Measurements from ENCODE around the gene DOCK6. TPM values are rescaled to one million over a fixed set of nuclear protein-coding genes. Genes with fewer than 3 reads are reported as not detected.

The DOCK6 gene
- total and polyA plus RNA-seq, 2 experiments from 2014 or later, result 17.4 to 36.8 TPM

DNA sequence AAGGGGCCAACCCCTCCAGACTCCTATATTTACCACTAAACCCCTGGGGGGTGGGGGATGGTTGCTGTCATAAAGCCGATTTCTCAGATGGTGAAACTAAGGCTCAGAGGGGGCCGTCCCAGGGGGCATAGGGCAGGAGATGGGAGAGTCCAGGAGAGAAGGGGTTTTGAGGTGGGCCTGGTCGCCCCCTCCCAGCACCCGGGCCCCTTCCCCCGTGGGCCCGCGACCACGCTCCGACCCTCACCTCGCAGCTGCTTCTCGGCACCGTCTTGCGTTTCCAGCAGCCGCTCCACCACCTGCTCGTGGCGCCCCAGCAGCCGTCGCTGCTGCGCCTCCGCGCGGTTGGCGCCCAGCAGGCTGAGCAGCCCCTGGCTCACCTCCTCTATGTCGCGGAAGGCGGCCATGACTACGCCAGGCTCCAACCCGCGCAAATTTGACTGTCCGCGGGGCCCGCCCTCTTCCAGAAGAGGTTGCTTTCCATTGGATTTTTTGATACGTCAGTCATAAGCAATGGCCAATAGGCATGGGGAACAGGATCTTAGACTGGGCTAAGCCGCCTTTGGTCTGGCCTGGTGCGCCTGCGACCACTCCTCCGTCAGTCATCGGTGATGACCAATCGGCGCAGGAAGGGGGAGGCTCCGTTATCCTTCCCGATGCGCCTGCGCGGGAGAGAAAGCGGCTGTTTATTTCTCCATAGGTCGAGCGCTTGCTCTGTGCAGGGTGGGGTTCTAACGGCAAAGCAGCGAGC is 106.8 kb downstream of the DOCK6 start, which contains the start of gene SPC24:
Gene SPC24, minus strand, starts transcription at position 410 of the 748 bp plus-strand sequence. Its CDS starts 6 bp downstream, at position 404.
- H3K4me3 ChIP-seq, result peak within 1 kb of the TSS; percentile 38
- peak; percentile 98 for DNase-seq (ENCODE audit: low spot score)
- H3K36me3 ChIP-seq (replicated peaks; ENCODE audit: insufficient read depth, low read depth), result no peaks in the 10 kb centered on the region
- H3K27me3 ChIP-seq, result no peaks in the 10 kb centered on the region
- H3K4me1 ChIP-seq (ENCODE audit: insufficient read depth), result peaks cover 16% of the 10 kb centered on the region
- no peaks in the 10 kb centered on the region for H3K9me2 ChIP-seq (replicated peaks; ENCODE audit: insufficient read depth)
- H3K4me2 ChIP-seq, result peak within 1 kb of the TSS; percentile 83
- WGBS (ENCODE audit: low lambda C conversion rate, missing lambda C conversion rate), result under 1% methylated on average over 50 of the region's 50 CpGs
- no peaks in the 10 kb centered on the region for H3K9me3 ChIP-seq (ENCODE audit: low read depth)
- H2AFZ ChIP-seq, result peak within 1 kb of the TSS; percentile 34
- no peaks in the 10 kb centered on the region for H4K20me1 ChIP-seq (ENCODE audit: insufficient read depth, poor library complexity, severe bottlenecking)
- peak within 1 kb of the TSS; percentile 25 for H3K27ac ChIP-seq
- TF ChIP-seq, protein P1, sequence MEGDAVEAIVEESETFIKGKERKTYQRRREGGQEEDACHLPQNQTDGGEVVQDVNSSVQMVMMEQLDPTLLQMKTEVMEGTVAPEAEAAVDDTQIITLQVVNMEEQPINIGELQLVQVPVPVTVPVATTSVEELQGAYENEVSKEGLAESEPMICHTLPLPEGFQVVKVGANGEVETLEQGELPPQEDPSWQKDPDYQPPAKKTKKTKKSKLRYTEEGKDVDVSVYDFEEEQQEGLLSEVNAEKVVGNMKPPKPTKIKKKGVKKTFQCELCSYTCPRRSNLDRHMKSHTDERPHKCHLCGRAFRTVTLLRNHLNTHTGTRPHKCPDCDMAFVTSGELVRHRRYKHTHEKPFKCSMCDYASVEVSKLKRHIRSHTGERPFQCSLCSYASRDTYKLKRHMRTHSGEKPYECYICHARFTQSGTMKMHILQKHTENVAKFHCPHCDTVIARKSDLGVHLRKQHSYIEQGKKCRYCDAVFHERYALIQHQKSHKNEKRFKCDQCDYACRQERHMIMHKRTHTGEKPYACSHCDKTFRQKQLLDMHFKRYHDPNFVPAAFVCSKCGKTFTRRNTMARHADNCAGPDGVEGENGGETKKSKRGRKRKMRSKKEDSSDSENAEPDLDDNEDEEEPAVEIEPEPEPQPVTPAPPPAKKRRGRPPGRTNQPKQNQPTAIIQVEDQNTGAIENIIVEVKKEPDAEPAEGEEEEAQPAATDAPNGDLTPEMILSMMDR (IDR thresholded peaks at IDR 0.05; ENCODE audit: poor library complexity), result no peak
- no peak for TF ChIP-seq EZH2phosphoT487 (IDR thresholded peaks at IDR 0.05; ENCODE audit: low read depth, severe bottlenecking, unreplicated experiment)
- TF ChIP-seq EZH2 (IDR thresholded peaks at IDR 0.05; ENCODE audit: borderline replicate concordance), result no peak
- H3K79me2 ChIP-seq, result peaks cover 34% of the 10 kb centered on the region

DNA sequence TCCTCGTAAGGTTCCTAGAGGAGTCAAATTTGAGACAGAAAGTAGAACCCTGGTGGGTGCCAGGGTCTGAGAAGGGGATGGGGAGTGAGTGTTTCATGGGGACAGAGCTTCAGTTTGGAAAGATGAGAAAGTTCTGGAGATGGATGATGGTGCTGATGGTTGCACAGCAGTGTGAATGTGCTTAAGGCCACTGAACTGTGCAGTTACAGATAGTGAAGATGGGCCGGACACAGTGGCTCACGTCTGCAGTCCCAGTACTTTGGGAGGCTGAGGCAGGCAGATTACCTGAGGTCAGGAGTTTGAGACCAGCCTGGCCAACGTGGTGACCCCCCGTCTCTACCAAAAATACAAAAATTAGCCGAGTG is 107.7 kb downstream of the DOCK6 start:
- no peak for TF ChIP-seq EZH2 (IDR thresholded peaks at IDR 0.05; ENCODE audit: borderline replicate concordance)
- no peak for TF ChIP-seq EZH2phosphoT487 (IDR thresholded peaks at IDR 0.05; ENCODE audit: low read depth, severe bottlenecking, unreplicated experiment)
- TF ChIP-seq, protein P1 (IDR thresholded peaks at IDR 0.05; ENCODE audit: poor library complexity), result no peak
- Histone ChIP-seq H3K27me3 (no peaks in the 10 kb centered on the region), H2AFZ (no peak overlapping the region), H3K4me3 (no peak overlapping the region), H3K4me2 (peak overlapping the region; percentile 83), H4K20me1 (ENCODE audit: insufficient read depth, poor library complexity, severe bottlenecking) (no peaks in the 10 kb centered on the region), H3K27ac (no peak overlapping the region), H3K79me2 (peaks cover 38% of the 10 kb centered on the region), H3K9me2 (replicated peaks; ENCODE audit: insufficient read depth) (no peaks in the 10 kb centered on the region), H3K4me1 (ENCODE audit: insufficient read depth) (peaks cover 9% of the 10 kb centered on the region), H3K36me3 (replicated peaks; ENCODE audit: insufficient read depth, low read depth) (no peaks in the 10 kb centered on the region), H3K9me3 (ENCODE audit: low read depth) (no peaks in the 10 kb centered on the region)
- 56% methylated on average over 6 of the region's 6 CpGs for WGBS (ENCODE audit: low lambda C conversion rate, missing lambda C conversion rate)
- no peak for DNase-seq (ENCODE audit: low spot score)

DNA sequence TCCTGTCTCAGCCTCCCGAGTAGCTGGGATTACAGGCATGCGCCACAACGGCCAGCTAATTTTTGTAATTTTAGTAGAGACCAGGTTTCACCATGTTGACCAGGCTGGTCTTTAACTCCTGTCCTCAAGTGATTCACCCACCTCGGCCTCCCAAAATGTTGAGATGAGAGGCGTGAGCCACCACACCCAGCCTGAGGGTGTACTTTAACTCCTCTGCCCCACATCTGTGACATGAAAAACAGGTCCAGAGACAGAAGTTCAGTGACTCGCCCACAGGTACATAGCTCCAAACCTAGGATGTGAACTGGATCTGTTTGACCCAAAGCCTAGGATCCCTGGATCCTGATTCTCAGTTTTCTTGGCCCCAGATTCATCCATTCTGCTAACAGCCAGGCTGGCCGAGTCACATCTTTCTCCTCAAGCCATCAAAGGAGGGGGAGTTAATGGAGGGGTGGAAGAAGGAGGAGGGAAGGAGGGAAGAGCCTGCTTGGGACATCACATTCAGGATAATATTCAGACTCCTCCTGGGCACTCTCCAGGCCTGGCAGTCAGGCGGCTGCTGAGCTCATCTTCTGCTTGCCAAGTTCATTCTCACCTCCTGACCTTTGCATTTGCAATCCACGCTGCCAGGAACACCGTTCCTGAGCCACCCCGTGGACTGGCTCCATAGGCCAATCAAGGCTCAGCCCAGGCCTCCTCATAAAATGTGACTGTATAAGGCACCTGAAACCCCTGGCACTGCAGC is 109.8 kb downstream of the DOCK6 start:
- H3K4me1 ChIP-seq (ENCODE audit: insufficient read depth), result peaks cover 5% of the 10 kb centered on the region
- H3K4me2 ChIP-seq, result no peak overlapping the region
- peak overlapping the region; percentile 66 for H3K27ac ChIP-seq
- H3K9me2 ChIP-seq (replicated peaks; ENCODE audit: insufficient read depth), result no peaks in the 10 kb centered on the region
- H3K79me2 ChIP-seq, result peaks cover 38% of the 10 kb centered on the region
- no peaks in the 10 kb centered on the region for H3K9me3 ChIP-seq (ENCODE audit: low read depth)
- H4K20me1 ChIP-seq (ENCODE audit: insufficient read depth, poor library complexity, severe bottlenecking), result no peaks in the 10 kb centered on the region
- DNase-seq (ENCODE audit: low spot score), result no peak
- TF ChIP-seq EZH2phosphoT487 (IDR thresholded peaks at IDR 0.05; ENCODE audit: low read depth, severe bottlenecking, unreplicated experiment), result no peak
- TF ChIP-seq, protein P1 (IDR thresholded peaks at IDR 0.05; ENCODE audit: poor library complexity), result no peak
- TF ChIP-seq EZH2 (IDR thresholded peaks at IDR 0.05; ENCODE audit: borderline replicate concordance), result no peak
- H3K36me3 ChIP-seq (replicated peaks; ENCODE audit: insufficient read depth, low read depth), result no peaks in the 10 kb centered on the region
- no peak overlapping the region for H2AFZ ChIP-seq
- WGBS (ENCODE audit: low lambda C conversion rate, missing lambda C conversion rate), result 84% methylated on average over 11 of the region's 11 CpGs
- no peaks in the 10 kb centered on the region for H3K27me3 ChIP-seq
- H3K4me3 ChIP-seq, result no peak overlapping the region

Data from hepatocyte (in vitro differentiated cells).